Limb (tissue), 2 donors: ENCODE measurements around the gene HDAC4.

Experiments
- DNase-seq, 2 donors: peaks; one replicate each; pipeline ENCODE4 v3.0.0-alpha.2; 2016; ENCODE audit errors: extremely low spot score in 2 of 2

HDAC4 gene

DNA sequence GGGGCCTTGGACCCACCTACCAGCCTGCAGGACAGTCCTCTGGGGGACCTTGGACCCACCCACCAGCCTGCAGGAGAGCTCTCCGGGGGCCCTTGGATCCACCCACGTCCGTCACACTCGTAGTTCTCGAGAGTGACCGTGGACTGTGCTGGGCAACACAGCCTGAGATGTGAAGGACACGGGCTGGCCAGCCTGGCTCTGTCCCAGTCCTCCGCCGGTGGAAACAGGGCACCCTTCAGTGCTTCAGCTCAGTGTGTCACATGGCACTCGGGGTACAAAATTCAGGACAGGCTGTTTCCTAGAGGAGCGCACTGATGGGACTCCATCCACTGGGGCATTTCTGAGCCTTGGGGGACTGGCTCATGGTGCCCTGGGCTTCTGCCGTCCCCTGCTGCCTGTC, 341.0 kb downstream of the HDAC4 start:
- DNase-seq = no peak

DNA sequence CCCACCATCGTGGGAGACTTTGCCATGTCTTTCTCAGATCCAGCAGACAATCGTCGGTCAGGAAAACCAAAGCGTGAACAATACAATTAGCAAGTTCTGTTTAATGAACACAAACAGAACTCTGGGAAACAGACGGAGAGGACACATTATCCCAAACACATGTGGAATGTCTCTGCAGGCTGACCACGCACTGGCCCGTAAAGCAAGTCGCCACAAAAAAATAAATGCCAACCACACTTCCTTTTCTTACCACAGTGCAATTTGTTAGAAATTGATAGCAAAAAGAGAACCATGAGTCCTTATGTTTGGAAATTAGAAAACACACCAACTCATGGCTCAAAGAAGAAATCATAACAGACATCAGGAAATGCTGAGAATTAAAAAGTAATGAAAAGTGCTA, 342.1 kb downstream of the HDAC4 start:
- no peak for DNase-seq

DNA sequence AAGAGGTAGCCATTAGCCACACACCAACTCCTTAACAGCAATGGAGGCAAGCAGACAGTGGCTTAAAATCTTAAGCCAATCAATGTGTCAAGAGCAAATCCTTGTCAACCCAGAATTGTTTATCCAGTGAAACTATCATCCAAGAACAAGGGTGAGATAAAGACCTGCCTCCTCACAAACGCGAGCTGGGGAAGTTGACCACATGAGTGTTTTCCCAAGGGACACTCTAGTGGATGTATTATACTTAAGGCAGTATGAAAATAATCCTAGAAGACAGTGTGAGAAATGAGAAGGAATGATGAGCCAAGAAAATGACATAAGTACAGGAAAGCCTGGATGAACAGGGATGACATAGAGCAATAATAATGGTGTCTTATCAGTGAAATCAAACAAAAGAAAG, 343.3 kb downstream of the HDAC4 start:
- no peak for DNase-seq

DNA sequence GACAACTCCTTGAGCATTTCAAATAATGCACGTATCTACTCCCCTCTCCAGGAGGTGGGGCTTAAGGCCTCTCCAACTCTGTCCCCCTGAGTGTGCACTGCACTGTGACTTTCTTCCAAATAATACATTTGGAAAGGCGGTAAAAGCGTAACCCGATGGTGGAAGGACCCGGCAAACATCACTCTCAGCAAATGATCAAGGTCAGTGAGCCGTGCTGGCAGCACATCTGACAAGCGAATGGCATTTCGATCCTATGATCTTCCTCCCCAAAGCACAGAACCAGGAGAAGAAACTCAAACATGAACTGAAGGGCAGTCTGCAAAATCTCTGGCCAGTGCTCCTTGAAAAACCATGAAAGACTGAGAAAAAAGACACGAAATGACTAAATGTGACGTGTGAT, 344.2 kb downstream of the HDAC4 start:
- DNase-seq = no peak

DNA sequence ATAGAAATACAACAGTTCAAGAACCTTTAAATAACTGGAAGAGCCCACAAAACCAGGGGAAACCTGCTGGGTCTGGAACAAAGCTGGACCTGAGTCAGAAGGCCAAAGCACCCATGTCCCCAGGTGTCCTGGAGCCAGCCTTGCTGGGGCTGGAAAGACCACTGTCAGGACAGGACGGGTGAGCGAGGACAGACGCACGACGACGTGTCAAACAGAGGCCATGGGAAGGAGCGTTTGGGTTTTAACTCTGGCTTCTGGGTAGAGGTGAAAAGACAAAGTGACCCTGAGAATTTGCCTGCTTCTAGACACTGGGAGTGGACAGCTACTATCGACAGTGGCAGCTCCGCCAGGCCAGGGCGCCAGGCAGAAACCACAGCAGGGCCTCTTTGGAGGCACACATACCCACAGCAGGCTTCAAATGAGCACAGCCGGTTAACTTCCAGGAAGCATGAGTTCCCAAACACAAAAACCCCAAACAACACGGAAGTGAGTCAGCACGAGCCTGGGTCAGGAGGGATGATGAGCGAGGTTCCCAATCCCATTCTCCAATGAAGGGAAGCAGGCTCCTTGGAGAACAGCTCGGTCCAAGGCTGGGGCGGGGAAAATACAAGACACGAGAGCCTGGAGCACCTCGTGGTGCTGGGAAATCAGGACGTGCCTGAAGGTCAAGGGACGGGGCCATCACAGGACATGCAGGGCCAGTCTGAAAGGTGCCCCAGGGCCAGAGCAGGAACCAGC, 344.9 kb downstream of the HDAC4 start:
- DNase-seq = no peak

DNA sequence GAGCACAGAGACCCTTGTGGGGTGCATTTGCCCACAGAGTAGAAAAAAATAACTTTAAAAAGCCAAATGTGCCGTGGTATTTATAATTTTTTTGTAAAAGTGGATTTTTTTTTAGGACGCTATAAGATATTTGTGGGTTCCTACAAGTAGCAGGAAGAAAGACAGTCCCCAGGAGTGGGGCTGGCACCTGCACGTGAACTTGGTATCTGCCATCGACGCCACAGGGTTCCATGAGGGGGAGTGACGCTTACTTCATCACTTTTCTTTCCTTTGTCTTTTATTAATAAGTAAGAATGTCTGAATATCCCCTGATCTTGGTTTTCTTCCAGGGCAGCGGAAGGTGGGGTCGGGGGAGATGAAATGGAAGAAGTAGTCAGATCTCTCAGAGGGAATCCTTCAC, 345.9 kb downstream of the HDAC4 start:
- no peak for DNase-seq

DNA sequence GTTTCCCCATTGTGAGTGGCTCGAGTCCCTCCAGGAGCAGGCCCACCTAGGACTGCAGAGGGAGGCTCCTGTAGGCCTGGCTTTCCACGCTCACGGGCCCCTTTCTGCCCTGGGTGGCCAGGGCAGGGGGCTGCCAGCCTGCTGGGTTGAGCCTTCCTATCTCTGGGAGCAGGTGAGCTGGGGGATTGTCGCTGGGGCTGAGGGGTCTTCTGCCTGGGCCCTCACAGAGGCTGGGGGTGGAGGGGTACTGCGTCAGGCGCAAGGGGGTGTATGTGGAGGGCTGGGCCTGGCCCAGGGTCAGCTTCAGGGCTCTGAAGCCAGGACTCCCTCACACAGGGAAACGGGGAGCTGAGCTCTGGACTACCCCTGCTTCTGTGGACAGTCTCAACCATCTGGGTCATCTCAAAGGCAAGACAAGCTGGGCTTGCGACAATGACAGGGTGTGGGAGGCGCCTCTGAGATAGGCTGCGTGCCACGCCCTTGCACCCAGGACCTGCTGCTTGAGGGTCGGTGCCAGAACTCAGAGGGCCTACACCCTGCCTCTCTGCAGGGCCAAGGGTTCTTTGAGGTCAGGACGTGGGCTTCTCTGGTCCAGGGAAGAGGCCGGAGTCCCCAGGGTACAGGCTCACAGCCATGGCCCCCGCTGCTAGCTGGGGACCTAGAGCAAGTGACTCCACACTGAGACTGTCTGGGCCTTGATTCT, 346.9 kb downstream of the HDAC4 start:
- no peak for DNase-seq

DNA sequence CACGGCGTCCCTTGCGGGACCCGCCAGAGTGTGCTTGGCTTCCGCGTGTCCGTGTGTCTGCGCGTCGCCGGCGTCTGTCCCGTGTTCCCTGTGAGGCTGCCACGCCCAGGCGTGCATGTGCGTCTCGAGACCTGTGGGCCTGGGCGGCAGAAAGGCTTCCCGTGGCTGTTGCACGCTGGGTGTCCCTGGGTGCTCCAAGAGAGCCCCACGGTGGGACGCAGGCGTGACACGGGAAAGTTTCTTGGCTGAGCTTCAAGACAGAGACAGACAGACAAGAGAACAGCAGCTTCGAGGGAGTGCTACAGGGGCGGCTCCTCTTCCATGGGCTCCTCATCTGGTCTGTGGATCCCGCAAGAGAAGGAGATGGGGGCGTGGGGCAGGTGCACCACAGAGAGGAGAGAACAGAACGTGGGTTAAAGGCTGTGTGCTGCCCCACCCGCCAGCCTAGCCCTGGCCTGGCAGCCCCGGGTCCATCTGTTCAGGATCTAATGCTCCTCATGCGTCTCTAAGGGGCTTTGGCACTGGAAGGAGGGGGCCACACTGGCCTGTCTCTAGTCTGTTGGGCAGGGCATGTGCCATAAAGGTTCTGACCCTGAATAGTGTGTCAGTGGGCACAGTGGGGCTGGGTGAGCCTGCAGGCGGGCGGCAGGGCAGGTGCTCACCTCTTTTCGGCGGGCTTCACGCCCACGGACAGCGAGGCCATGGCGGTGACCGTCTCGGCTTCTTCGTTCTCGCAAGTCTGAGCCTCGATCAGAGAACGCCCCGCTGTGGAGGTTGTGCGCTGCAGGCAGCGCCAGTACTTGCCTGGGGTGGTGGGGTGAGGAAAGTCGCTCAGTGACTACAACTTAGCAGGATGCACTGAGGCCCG, 347.8 kb downstream of the HDAC4 start:
- no peak for DNase-seq

DNA sequence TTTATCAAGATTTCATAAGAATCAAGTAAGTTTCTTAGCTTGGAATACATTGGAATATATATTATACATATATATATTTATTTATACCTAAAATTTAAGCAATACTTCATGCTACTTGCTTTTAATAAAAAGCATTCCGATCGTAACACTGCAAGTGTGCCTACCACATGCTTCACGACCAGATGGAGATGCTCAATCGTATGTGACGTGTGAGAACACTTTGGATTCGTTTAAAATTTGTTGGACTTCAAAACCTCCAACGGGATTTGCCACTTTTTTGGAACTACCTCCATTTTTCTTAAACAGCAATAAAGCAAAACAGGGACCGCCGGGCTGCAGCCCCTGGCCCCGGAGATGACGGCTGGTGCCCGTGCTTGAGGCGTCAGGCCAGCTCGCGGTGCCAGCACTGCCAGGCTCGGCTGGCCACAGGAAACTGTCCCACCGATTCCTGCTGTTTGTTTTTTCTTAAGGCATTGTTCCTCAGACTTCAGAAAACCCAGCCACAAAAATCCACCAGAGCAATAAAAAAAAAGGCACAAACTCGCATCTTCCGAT, 348.9 kb downstream of the HDAC4 start:
- DNase-seq = no peak

DNA sequence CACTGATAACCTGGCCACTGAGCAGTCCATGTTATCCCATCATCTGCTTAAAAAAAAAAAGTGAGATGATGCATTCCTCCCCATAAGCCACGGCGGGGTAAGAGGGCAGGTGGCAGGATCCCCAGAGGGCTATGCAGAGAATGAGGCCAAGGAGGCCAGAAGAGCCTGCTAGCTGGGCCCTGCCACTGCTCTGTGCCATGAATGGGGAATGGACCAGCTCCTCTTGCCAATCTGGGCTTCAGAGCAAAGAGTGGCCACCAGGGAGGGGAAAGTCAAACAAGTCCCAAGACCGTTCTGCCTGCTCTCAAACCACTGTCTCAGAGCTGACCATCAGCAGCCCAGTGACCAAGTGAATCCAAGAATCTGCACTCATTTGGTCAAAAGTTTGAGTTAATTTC, 350.6 kb downstream of the HDAC4 start:
- DNase-seq = no peak

DNA sequence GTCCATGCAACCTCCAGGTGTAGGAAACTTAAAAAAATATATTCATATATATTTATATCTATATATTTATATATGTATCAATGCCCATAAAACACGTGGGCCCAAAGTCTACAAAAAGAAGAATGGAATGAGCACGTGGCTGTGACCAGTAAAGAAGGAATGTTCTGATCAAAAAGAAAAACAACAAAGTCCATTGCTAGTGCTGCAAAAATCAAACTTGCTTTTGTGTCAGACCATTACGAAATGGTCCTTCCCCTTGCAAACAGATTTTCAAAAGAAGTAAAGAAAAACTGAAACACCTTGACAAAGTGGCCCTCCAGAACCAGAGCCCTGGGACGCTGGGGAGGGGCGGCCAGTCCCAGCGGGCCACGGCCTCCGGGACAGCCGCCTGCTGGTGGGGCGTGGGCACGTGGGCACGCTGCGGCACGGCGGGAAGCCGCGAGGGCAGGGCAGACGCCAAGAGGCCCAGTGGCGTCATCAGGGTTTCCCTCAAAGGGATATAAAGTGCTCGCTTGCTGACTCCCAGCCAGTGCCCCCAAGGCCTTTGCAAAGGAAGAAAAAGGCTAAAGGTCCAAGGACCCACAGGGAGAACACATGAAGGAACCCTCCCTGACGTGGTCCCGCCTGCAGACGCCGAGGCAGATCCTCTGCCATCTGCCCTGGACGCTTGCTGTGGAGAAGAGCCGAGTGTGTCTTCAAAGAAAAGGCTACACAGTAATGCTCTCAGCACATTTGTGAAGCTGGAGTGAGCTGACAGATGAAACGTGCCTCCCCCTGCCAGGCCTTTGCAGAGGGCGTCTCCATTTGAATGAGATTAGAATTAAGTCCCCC, 351.2 kb downstream of the HDAC4 start:
- no peak for DNase-seq

DNA sequence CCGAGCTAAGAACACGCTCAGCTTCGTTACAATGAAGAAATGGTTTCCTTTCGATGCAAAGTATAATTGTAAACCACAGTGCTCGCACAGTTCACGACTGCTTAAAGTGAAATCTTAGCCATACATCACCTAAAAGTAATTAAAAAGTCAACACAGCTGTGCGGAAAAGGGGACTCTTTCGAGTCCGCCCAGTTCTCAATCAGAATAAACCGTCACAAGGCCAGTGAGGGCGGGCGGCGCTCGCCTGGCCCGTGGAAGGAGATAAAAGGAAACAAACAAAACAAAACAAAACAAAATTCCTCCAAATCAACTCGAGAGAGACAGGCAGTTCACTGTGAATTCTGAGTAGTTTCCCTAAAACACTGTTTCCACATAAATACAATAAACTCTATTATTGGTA, 352.1 kb downstream of the HDAC4 start:
- no peak for DNase-seq

DNA sequence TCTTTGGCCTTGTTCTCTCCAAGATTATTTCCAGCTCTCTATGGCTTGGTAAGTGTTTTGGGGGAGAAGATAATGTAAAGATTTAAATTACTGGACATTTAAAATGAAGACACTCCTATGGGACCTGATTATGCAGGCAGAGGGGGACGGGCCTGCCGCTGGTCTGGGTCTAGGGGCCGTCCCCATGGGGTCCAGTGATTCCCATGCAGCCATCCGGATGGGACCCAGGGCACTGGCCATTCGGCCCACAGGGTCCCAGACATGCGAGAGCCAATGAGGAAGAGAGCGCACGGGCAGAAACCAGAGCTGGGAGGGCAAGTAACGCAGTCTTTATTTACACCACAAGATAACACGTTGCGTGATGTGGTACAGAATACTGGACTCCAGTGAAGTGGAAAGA, 353.0 kb downstream of the HDAC4 start:
- no peak for DNase-seq

DNA sequence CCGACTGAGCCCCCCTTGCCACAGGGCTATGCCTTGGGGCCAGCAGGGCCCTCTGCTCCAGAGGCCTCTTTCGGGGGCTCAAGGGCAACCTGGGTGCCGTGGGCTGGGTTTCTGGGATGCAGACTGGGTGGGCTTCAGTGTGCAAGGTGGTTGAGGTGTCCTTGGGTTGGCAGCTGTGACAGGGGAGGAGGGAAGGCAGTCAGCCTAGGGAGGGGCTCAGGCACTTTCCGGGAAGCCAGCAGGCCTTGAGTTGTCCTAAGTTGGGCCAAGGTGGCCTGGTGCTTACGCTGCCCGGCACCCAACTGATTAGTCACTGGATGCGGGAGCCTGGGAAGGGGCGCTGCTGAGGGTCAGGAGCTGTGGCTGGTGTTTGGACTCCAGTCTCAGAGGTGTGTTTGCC, 353.4 kb downstream of the HDAC4 start:
- DNase-seq = no peak

DNA sequence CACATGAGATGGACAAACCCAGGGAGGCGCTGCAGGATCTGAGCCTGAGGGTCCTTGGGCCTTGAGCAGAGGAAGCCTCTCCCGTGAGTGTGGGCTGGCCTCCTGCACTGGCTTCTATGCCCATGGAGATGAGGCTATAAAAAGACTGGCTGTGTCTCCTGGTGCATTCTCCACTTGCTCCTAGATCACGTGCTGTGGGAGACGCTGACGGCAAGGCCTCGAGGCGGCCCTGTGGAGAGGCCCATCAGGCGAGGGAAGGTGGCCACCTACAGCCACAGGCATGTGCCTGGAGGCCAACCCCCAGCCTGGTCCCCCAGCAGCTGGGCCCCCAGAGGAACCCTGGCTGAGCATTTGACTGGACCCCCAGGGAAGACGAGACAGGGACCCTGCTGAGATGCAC, 354.0 kb downstream of the HDAC4 start:
- DNase-seq = no peak

DNA sequence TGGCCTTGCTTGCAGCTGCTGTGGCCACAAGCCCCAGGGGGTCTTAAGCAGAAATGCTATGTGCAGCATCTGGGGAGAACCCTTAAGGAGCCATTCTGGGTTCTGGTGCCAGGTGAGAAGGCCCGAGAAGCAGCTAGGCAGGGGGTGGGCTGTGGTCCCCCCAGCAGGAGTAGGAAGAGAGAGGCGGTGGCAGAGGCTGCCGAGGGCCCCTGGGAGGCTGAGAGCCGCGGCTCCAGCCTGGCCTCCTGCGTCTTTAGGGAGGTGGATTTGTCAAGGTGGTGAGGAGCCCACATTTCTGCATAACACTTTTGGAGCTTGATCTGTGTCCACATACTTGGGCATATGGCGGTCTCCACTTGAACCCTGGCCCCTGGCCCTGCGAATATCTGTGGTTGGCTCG, 356.5 kb downstream of the HDAC4 start:
- DNase-seq = no peak

DNA sequence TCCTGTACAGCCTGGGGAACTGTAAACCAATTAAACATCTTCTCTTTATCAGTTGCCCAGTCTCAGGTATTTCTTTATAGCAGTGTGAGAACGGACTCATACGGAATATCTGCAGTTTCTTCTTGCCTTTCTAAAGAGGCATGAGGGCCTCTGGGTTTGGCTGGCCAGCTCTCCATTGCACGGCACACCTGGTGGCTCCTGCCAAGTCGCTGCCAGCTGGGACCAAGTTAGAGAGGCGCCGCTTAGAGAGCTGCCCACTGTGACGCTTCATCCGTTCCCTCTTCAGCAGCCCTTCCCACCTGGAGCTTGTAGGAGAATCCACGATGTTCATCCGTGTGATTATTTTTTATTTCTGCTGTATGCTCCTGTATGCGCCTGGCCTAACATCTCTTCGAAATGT, 357.5 kb downstream of the HDAC4 start:
- DNase-seq = no peak

DNA sequence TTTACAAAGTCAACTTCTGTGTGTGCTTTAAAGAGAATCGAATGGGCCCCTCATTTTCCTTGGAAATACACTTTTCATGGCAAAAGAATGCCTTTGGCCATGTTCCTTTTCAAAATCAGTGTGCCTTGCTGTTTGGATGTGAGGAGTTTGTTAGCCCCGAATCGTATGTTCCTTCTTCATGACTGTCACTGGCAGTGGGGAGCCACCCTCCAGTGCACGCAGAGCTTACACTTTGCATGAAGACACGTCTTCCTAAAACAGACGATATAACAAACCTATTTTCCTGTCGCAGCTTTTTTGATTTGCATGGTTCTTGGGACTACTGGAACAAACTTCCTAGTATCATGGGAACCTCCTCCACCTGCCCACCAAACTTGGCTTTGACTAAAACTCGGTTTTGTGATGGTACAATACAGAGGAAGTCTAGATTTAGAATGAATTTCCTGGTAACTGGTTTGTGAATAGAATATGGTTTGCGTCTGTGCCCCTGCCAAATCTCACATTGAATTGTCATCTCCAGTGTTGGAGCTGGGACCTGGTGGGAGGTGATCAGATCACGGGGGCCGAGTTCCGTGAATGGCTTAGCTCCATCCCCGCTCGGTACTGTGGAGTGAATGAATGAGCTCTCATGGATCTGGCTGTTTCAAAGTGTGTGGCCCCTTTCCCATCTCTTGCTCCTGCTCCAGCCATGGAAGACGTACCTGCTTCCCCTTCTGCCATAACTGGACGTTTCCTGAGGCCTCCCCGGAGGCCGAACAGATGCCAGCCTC, 358.1 kb downstream of the HDAC4 start:
- DNase-seq = no peak

DNA sequence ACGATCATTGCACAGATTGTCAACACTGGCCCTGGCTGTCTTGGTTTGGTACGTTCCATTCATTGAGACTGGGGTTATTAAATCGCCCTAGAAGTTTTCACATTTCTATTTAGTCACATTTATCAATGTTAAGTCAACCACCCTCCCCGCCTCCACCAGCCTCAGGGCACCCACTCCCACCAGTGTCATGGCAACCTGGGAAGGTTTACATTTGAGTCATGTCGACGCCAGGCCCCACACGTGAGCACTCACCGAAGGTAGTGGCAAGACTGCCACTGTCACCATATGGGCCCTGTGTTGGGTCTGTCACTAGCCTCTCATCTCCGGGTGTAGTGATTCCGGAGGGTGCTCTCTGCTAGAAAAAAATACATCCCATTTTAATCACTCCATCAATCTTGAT, 358.8 kb downstream of the HDAC4 start:
- no peak for DNase-seq

DNA sequence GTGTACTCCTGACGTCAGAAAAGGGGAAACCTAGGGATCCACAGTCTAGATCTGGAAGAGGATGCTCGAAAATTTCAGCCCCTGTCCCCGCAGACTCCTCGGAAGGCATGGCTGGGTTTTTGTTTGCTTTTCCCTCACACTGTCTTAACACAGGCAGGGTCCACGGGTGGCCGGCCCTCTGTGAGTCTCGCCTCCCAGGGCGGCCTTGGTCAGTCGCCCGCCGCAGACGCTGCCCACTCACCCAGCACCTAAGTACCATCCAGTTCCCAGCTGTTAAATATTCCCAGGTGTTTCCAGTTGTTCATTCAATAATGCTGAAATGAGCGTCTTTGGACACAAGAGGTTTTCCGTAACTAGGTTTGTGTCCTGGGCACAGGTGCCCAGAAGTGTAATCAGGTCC, 359.8 kb downstream of the HDAC4 start:
- DNase-seq = no peak
